ENCODE results near the gene CMTR1. TPM values are rescaled to one million over a fixed set of nuclear protein-coding genes. Genes with fewer than 3 reads are reported as not detected.

Gene CMTR1
- total RNA-seq, 2 donors from 2014 or later: 26.1 to 34.7 TPM

DNA sequence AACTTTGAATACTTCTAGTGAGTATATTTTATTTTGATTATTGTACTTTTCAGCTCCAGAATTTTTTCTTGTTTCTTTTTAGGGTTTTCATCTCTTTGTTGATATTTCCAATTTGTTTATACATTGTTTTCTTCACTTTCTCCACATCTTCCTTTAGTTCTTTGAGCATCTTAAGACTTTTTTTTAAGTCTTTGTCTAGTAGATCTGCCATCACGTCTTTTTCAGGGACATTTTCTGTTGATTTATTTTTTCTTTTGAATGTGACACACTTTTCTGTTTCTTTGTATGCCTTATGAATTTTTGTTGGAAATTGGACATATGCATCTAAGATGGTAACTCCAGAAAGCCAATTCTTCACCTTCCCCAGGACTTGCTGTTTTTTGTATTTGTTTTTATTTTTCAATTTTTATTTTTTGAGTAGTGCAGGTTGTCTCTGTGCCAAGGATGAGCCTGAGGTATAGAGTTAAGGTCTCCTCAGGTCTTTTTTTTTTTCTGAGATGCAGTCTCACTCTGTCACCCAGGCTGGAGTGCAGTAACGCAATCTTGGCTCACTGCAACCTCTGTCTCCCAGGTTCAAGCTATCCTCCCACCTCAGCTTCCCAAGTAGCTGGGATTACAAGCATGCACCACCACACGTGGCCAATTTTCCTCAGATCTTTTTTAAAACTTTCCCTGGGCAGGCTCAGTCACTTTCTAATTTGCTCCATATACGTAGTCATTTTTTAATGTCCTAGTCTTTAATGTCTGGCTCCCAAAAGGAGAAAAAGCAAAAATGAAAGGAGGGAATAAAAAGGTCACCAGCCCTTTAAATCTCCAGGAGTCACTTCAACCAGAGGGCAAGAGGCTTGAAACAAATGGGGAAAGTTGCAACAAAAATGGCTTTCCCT, 6.7 kb upstream of the CMTR1 start:
- Histone ChIP-seq H3K27ac (no peak overlapping the region), H3K36me3 (no peaks in the 10 kb centered on the region), H3K27me3 (replicated peaks; ENCODE audit: insufficient read depth) (no peaks in the 10 kb centered on the region), H3K4me3 (no peak overlapping the region), H3K4me1 (ENCODE audit: control insufficient read depth in 1 of 2, low read depth in 2 of 2) (no peaks in the 10 kb centered on the region), H3K9me3 (no peaks in the 10 kb centered on the region)
- ATAC-seq (ENCODE audit: insufficient number of reproducible peaks, low FRiP score, low read depth) (no peak), DNase-seq (ENCODE audit: low spot score) (no peak)
- TF ChIP-seq, protein P1, sequence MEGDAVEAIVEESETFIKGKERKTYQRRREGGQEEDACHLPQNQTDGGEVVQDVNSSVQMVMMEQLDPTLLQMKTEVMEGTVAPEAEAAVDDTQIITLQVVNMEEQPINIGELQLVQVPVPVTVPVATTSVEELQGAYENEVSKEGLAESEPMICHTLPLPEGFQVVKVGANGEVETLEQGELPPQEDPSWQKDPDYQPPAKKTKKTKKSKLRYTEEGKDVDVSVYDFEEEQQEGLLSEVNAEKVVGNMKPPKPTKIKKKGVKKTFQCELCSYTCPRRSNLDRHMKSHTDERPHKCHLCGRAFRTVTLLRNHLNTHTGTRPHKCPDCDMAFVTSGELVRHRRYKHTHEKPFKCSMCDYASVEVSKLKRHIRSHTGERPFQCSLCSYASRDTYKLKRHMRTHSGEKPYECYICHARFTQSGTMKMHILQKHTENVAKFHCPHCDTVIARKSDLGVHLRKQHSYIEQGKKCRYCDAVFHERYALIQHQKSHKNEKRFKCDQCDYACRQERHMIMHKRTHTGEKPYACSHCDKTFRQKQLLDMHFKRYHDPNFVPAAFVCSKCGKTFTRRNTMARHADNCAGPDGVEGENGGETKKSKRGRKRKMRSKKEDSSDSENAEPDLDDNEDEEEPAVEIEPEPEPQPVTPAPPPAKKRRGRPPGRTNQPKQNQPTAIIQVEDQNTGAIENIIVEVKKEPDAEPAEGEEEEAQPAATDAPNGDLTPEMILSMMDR (IDR thresholded peaks at IDR 0.05): no peak

DNA sequence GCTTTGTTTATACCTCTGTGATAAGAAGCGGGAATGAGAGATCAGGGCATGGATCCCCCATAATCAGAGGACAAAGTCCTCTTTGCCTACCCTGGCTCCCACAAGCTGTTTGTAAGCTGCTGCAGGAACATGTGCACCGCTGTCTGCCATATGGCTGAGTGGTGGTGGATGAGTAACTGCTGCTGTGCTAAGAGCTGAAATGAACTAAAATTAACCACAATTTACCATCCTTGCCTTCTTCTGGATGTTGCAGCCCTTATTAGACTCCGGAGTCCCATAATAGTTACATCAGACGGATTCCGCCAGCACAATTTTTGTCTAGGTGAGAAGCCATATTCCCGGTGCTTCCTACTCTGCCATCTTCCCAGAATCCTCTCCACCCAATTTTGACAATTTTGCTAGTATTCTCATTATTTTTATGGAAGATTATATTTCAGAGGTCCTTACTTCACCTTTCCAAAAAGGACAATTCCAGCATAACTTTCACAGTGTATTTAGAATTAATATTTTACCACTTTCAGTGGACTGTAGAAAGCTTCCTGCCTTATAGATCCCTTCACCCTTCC, 6.0 kb upstream of the CMTR1 start:
- Histone ChIP-seq H3K9me3 (no peaks in the 10 kb centered on the region), H3K4me3 (no peak overlapping the region), H3K4me1 (ENCODE audit: control insufficient read depth in 1 of 2, low read depth in 2 of 2) (no peaks in the 10 kb centered on the region), H3K27me3 (replicated peaks; ENCODE audit: insufficient read depth) (no peaks in the 10 kb centered on the region), H3K36me3 (no peaks in the 10 kb centered on the region), H3K27ac (no peak overlapping the region)
- DNase-seq (ENCODE audit: low spot score) (no peak), ATAC-seq (ENCODE audit: insufficient number of reproducible peaks, low FRiP score, low read depth) (no peak)
- TF ChIP-seq, protein P1 (IDR thresholded peaks at IDR 0.05): no peak

DNA sequence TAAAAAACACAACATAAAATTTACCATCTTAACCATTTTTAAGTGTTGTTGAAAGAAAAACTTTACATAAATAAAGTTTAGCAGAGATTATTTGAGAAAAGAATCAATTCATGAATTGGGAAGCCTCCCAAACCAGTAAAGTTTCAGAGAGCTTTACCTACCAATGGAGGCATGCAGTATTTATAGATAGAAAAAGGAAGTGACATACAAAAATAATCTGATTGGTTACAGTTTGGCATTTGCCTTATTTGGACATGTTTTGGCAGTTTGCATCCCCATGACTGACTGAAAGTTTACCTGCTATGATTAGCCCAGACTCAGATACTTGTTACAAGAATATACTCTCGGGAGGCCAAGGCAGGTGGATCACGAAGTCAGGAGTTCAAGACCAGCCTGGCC, 3.7 kb upstream of the CMTR1 start:
- Histone ChIP-seq H3K27me3 (replicated peaks; ENCODE audit: insufficient read depth) (no peaks in the 10 kb centered on the region), H3K4me3 (no peak overlapping the region), H3K36me3 (no peaks in the 10 kb centered on the region), H3K27ac (no peak overlapping the region), H3K9me3 (no peaks in the 10 kb centered on the region), H3K4me1 (ENCODE audit: control insufficient read depth in 1 of 2, low read depth in 2 of 2) (peaks cover 6 to 12% of the 10 kb centered on the region in 2 donors)
- TF ChIP-seq, protein P1 (IDR thresholded peaks at IDR 0.05): no peak
- ATAC-seq (ENCODE audit: insufficient number of reproducible peaks, low FRiP score, low read depth): no peak
- no peak for DNase-seq (ENCODE audit: low spot score)

DNA sequence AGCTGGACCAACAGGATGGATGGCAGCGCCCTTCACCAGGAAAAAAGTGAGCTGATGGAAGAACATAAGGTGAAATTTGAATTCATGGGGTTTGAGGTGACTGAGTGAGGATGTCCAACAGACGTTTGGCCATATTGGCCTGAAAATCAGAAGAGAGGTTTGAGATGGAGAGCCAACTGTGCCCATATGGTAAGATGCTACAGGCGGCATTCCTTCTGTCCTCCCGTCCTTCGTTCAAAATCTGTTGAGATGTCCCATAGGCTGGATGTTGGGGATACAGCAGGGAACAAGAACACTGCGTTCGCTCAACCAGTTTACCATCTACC, 468 bp upstream of the CMTR1 start:
- Histone ChIP-seq H3K27ac (peak overlapping the region; percentile 92 to 95), H3K27me3 (replicated peaks; ENCODE audit: insufficient read depth) (no peaks in the 10 kb centered on the region), H3K9me3 (no peaks in the 10 kb centered on the region), H3K36me3 (no peaks in the 10 kb centered on the region), H3K4me3 (peak overlapping the region; percentile 92), H3K4me1 (ENCODE audit: control insufficient read depth in 1 of 2, low read depth in 2 of 2) (peaks cover 10 to 17% of the 10 kb centered on the region in 2 donors)
- ATAC-seq (ENCODE audit: insufficient number of reproducible peaks, low FRiP score, low read depth) (no peak), DNase-seq (ENCODE audit: low spot score) (no peak)
- TF ChIP-seq, protein P1 (IDR thresholded peaks at IDR 0.05): no peak

DNA sequence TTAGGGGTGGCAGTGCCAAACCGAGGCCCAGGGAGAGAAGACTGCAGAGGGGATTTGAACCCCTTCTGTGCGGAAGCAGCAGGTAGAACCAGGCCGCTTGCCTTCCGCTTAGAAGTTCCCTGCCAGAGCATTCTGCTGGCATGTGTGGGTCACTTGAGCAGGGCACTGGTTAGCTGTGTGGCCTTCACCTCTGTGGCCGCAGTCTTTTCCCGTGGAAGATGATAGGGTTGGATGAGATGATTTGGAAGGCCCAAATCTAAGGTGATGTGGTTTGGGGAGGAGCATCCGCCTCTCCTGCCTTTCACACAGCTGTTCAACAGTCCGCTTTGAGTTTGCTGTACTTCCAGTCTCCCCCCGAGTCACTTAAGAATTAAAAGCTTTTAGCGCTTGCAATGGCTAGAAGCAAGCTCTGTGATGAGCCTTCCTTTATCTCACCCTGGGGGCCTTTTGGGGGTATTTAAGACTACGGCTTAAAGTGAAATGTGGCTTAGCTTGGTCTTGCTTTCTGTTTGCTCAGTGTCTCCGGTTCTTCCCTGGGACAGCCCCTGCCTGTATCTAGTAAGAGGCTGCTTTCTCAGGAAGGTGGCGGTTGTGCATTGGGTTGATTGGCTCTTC, 743 bp downstream of the CMTR1 start:
- ATAC-seq (ENCODE audit: insufficient number of reproducible peaks, low FRiP score, low read depth) (no peak), DNase-seq (ENCODE audit: low spot score) (no peak)
- Histone ChIP-seq H3K27me3 (replicated peaks; ENCODE audit: insufficient read depth) (no peaks in the 10 kb centered on the region), H3K27ac (peak overlapping the region; percentile 92 to 95), H3K4me3 (peak overlapping the region; percentile 92), H3K36me3 (no peaks in the 10 kb centered on the region), H3K9me3 (no peaks in the 10 kb centered on the region), H3K4me1 (ENCODE audit: control insufficient read depth in 1 of 2, low read depth in 2 of 2) (peaks cover 10 to 23% of the 10 kb centered on the region in 2 donors)
- TF ChIP-seq, protein P1 (IDR thresholded peaks at IDR 0.05): no peak

All from thoracic aorta (tissue), 2 donors.